ENCODE measurements around the gene ZFAND3.

ZFAND3 gene

GRCh38 chr6:38193481-38194281 is 374.2 kb downstream of the ZFAND3 start:
- no peak for TF ChIP-seq CTCF (IDR thresholded peaks at IDR 0.05; ENCODE audit: low read depth, low read length)
- DNase-seq (ENCODE audit: extremely low read depth, low read depth) = no peak

GRCh38 chr6:38194282-38194572 is 374.7 kb downstream of the ZFAND3 start:
- no peak for DNase-seq (ENCODE audit: extremely low read depth, low read depth)
- TF ChIP-seq CTCF (IDR thresholded peaks at IDR 0.05; ENCODE audit: low read depth, low read length) = no peak

DNA sequence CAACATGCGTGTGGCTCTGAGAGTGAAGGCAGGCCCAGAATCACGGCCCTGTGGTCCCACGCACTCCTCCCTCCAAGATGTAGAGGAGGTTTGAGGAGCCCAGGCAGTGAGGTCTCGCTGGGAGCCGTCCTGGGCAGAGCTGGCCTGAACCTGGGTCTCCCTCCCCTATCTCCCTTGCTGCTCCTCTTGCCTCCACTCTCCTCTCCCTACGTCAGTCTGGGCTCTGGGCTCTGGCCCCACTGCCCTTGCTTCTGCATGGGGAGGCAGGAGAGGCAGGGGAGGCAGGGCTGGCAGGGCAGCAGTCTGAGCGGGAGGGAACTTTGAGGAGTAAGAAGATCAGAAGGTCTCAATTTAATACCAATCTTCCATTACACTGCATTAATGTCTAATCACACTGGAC is 375.1 kb downstream of the ZFAND3 start:
- no peak for TF ChIP-seq CTCF (IDR thresholded peaks at IDR 0.05; ENCODE audit: low read depth, low read length)

DNA sequence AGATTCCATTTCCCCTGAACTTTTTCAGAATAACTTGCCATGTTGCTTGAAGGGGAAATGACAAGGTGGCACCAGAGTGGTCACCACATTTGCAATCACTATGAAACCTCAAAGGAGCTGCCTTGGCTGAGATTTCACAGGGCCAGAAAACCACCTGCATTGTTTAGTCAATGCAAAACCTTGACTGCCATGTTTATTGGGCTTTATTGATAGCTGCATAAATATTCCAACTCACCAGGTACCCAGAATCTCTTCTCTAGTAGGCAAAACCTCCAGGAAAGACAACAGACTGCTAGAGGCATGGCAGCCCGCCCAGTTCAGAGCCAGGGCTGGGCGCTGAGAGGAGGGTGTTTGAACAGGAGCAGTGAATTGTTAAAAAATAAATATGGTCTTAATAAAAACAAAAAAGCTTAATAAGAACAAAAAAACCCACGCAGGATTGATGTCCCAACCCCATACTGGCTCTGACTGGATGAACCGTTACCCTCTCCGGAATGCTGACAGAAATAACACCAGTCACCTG is 375.6 kb downstream of the ZFAND3 start:
- TF ChIP-seq CTCF (IDR thresholded peaks at IDR 0.05; ENCODE audit: low read depth, low read length) = no peak
- DNase-seq (ENCODE audit: extremely low read depth, low read depth) = no peak

More for the DNA sequence above, 375.1 kb downstream of the ZFAND3 start:
- DNase-seq (ENCODE audit: extremely low read depth, low read depth) = no peak

DNA sequence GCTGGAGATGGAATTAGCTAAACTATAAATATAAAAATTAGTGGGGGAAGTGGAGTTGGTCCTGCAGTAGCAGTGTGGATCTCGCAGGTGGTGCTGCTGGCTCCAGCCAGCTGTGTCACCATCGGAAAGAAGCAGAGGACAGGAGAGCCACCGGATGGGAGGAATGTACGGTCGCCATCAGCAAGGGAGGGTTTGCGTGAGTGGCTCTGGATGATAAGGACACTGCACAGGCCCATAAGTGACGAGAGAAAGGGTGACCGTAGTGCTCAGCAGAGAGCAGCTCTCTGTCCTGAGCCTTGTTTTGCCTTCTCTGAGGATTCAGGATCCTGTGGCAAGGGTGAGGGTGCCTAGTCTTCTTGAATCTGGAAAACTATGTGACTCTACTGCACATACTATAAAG is 378.7 kb downstream of the ZFAND3 start:
- DNase-seq (ENCODE audit: extremely low read depth, low read depth) = no peak
- no peak for TF ChIP-seq CTCF (IDR thresholded peaks at IDR 0.05; ENCODE audit: low read depth, low read length)

All from AG09319 (cell line).